Measurements from ENCODE around the gene DCTN2. TPM values are rescaled to one million over a fixed set of nuclear protein-coding genes. Genes with fewer than 3 reads are reported as not detected.
"Not testable (repeated sequence)": the region's sequence is repeated elsewhere in the genome, so short reads cannot be mapped to it uniquely, and the experiment has no call there.

Gene DCTN2
- total and polyA plus RNA-seq, 3 donors from 2014 or later, result 109 to 196 (median 122) TPM

DNA sequence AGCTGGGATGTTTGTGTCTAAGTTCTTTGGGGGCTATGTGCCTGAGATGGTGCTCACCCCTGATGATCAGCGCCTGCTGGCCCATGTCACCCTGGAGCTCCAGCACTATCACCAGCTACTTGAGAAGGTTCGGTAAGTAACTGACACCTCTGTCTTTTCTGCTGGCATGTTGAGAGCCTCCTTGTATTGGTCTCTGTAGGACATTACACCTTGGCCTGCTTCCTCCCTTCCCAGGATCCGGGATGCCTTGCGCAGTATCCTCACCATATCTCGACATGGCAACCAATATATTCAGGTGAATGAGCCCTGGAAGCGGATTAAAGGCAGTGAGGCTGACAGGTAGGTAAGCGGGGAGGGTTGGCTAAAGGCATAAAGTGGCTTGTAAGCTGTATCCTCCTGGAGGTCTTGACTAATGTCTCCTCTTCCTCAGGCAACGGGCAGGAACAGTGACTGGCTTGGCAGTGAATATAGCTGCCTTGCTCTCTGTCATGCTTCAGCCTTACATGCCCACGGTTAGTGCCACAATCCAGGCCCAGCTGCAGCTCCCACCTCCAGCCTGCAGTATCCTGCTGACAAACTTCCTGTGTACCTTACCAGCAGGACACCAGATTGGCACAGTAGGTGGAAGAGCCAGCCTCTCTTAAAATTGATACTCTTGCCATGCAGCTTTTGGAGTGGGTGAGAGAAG lies 32.1 kb downstream of the DCTN2 start:
- H3K27ac ChIP-seq, result no peak overlapping the region

DNA sequence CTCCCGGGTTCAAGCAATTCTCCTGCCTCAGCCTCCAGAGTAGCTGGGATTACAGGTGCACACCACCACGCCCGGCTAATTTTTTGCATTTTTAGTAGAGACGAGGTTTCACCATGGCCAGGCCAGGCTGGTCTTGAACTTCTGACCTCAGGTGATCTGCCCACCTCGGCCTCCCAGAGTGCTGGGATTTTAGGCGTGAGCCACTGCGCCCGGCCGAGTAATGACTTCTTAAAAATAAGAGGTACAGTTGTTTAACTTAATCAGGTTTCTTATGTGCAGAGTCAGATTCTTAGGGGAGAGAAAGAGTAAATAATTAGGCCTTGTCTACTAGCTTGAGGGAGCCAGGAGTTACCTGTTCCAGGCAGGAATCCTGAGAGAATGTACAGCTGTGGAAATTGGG lies 32.7 kb downstream of the DCTN2 start:
- DNase-seq; intact Hi-C loops (cut with DNase I; ENCODE audit: low total_unique reads): not testable (repeated sequence)

More for the DNA sequence above, 32.1 kb downstream of the DCTN2 start:
- H3K36me3 ChIP-seq (ENCODE audit: low read depth, missing control alignments), result no peaks in the 10 kb centered on the region
- intact Hi-C loops (cut with DNase I; ENCODE audit: low total_unique reads), result no loop called here
- TF ChIP-seq, protein P1, sequence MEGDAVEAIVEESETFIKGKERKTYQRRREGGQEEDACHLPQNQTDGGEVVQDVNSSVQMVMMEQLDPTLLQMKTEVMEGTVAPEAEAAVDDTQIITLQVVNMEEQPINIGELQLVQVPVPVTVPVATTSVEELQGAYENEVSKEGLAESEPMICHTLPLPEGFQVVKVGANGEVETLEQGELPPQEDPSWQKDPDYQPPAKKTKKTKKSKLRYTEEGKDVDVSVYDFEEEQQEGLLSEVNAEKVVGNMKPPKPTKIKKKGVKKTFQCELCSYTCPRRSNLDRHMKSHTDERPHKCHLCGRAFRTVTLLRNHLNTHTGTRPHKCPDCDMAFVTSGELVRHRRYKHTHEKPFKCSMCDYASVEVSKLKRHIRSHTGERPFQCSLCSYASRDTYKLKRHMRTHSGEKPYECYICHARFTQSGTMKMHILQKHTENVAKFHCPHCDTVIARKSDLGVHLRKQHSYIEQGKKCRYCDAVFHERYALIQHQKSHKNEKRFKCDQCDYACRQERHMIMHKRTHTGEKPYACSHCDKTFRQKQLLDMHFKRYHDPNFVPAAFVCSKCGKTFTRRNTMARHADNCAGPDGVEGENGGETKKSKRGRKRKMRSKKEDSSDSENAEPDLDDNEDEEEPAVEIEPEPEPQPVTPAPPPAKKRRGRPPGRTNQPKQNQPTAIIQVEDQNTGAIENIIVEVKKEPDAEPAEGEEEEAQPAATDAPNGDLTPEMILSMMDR (IDR thresholded peaks at IDR 0.05), result no peak
- TF ChIP-seq POLR2A (IDR thresholded peaks at IDR 0.05), result no peak
- peaks cover 17% of the 10 kb centered on the region for H3K4me1 ChIP-seq
- WGBS, 2 donors, result 93 to 98% methylated on average over 8 to 9 of the region's 9 CpGs
- no peak for DNase-seq
- H3K4me3 ChIP-seq, result no peak overlapping the region
- no peaks in the 10 kb centered on the region for H3K27me3 ChIP-seq
- H3K9me3 ChIP-seq, result no peaks in the 10 kb centered on the region

DNA sequence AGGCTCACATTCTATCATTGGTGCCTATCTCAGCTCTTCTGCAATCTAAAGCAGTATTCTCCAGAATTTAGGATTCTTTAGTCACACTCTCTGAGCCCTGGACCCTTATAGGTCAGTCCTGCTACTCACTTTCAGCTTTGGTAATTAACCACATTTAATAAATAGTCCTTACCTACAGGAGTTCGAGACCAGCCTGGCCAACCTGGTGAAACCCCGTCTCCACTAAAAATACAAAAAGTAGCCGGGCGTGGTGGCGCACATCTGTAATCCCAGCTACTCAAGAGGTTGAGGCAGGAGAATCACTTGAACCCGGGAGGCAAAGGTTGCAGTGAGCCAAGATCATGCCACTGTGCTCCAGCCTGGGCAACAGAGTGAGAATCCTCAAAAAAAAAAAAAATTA lies 33.3 kb downstream of the DCTN2 start:
- DNase-seq; H3K4me3 ChIP-seq; H3K36me3 ChIP-seq (ENCODE audit: low read depth, missing control alignments); H3K27me3 ChIP-seq; H3K27ac ChIP-seq; intact Hi-C loops (cut with DNase I; ENCODE audit: low total_unique reads); H3K9me3 ChIP-seq: not testable (repeated sequence)
- peaks cover 15% of the 10 kb centered on the region for H3K4me1 ChIP-seq
- WGBS, 2 donors, result 88 to 92% methylated on average over 6 of the region's 6 CpGs

More for the DNA sequence above, 32.7 kb downstream of the DCTN2 start:
- 94% methylated on average over 9 of the region's 9 CpGs for WGBS, 2 donors
- H3K27me3 ChIP-seq; H3K27ac ChIP-seq; H3K4me3 ChIP-seq; H3K36me3 ChIP-seq (ENCODE audit: low read depth, missing control alignments); H3K9me3 ChIP-seq: not testable (repeated sequence)
- peaks cover 17% of the 10 kb centered on the region for H3K4me1 ChIP-seq

DNA sequence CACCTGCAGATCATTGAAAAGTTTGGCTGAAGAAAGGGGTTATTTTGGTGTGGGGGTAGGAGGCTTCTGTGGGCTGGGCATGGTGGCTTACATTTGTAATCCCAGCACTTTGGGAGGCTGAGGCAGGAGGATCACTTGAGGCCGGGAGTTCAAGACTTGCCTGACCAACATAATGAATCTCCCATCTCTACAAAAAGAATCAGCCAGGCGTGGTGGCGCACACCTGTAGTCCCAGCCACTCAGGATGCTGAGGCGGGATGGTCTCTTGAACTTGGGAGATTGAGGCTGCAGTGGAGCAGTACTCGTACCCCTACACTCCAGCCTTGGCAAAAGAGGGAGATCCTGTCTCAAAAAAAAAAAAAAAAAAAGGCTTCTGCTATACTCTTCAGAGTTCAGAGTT lies 33.7 kb downstream of the DCTN2 start:
- intact Hi-C loops (cut with DNase I; ENCODE audit: low total_unique reads), result no loop called here
- no peaks in the 10 kb centered on the region for H3K36me3 ChIP-seq (ENCODE audit: low read depth, missing control alignments)
- H3K27ac ChIP-seq, result no peak overlapping the region
- no peak for DNase-seq
- no peaks in the 10 kb centered on the region for H3K9me3 ChIP-seq
- TF ChIP-seq POLR2A (IDR thresholded peaks at IDR 0.05), result no peak
- TF ChIP-seq, protein P1 (IDR thresholded peaks at IDR 0.05), result no peak
- H3K4me1 ChIP-seq, result peaks cover 11% of the 10 kb centered on the region
- no peak overlapping the region for H3K4me3 ChIP-seq
- no peaks in the 10 kb centered on the region for H3K27me3 ChIP-seq
- 96 to 97% methylated on average over 5 of the region's 5 CpGs for WGBS, 2 donors

DNA sequence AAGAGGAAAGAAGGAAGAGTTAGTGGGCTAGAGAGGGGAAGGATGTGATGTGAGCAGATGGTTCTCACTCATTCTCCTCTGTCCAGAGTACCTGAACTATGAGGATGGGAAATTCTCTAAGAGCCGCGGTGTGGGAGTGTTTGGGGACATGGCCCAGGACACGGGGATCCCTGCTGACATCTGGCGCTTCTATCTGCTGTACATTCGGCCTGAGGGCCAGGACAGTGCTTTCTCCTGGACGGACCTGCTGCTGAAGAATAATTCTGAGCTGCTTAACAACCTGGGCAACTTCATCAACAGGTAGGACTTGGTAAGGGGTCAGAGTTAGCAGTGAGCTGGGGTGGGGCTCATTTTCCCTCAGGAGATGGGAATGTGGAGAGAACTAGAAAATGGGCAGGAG lies 34.3 kb downstream of the DCTN2 start:
- H3K4me1 ChIP-seq, result peaks cover 5% of the 10 kb centered on the region
- no peak overlapping the region for H3K27ac ChIP-seq
- DNase-seq, result no peak
- H3K9me3 ChIP-seq, result no peaks in the 10 kb centered on the region
- H3K27me3 ChIP-seq, result no peaks in the 10 kb centered on the region
- TF ChIP-seq POLR2A (IDR thresholded peaks at IDR 0.05), result no peak
- TF ChIP-seq, protein P1 (IDR thresholded peaks at IDR 0.05), result no peak
- intact Hi-C loops (cut with DNase I; ENCODE audit: low total_unique reads), result no loop called here
- no peaks in the 10 kb centered on the region for H3K36me3 ChIP-seq (ENCODE audit: low read depth, missing control alignments)
- 89 to 94% methylated on average over 6 of the region's 6 CpGs for WGBS, 2 donors
- no peak overlapping the region for H3K4me3 ChIP-seq

Data from testis (tissue), 3 donors.